Placental epithelial cell (primary cell): ENCODE measurements around the gene FOXO6. TPM values are rescaled to one million over a fixed set of nuclear protein-coding genes. Genes with fewer than 3 reads are reported as not detected.

Experiments
- total RNA-seq: library from RNA; depleted of rRNA; stranded (reverse); fragments of >200 nt; gene quantifications from 2 replicates; pipeline ENCODE4 v1.2.3, GENCODE V29; 2012

Gene FOXO6
- total RNA-seq = 0.11 and 0.39 TPM in 2 replicates

GRCh38 chr1:41360786-41361494 is at the start of gene FOXO6:
TSS of gene FOXO6 (plus strand) at chr1:41361434.

Other genes with a start within 250 kb of the FOXO6 start
- gene SCMH1, start 119.1 kb upstream of the FOXO6 start, total RNA-seq = 14.6 and 44.0 TPM in 2 replicates
- 1.6 and 5.2 TPM in 2 replicates for gene EDN2, start 123.2 kb downstream of the FOXO6 start, total RNA-seq